CD4-positive, alpha-beta T cell treated with Interleukin-6 for 4 hours (primary cell): Measurements from ENCODE around the gene EIF2S2.
A peak's percentile ranks its signal among the peaks of the same experiment; 100 is the strongest.

Experiments
- DNase-seq: peaks from one replicate; pipeline ENCODE4 v3.0.0-alpha.2; 2020; ENCODE audit warnings: mixed read lengths

Gene EIF2S2

GRCh38 chr20:34061695-34062094 is 50.3 kb downstream of the EIF2S2 start:
- DNase-seq = no peak

GRCh38 chr20:34060970-34061369 is 51.1 kb downstream of the EIF2S2 start:
- DNase-seq = no peak

GRCh38 chr20:34058831-34059230 is 53.2 kb downstream of the EIF2S2 start:
- peak; percentile 33 for DNase-seq

GRCh38 chr20:34055290-34055689 is 56.8 kb downstream of the EIF2S2 start:
- DNase-seq = peak; percentile 11

- no peak for DNase-seq
Measured at GRCh38 chr20:34052414-34052813, 59.6 kb downstream of the EIF2S2 start.

- DNase-seq = no peak
Measured at GRCh38 chr20:34049897-34050695, 61.9 kb downstream of the EIF2S2 start.

- DNase-seq = no peak
Measured at GRCh38 chr20:34049389-34049788, 62.7 kb downstream of the EIF2S2 start.

GRCh38 chr20:34047917-34048316 is 64.1 kb downstream of the EIF2S2 start:
- no peak for DNase-seq

GRCh38 chr20:34047010-34047687 is 64.9 kb downstream of the EIF2S2 start:
- DNase-seq = no peak

- DNase-seq = no peak
Measured at GRCh38 chr20:34045930-34046725, 65.9 kb downstream of the EIF2S2 start.

GRCh38 chr20:34045294-34045693 is 66.7 kb downstream of the EIF2S2 start:
- DNase-seq = no peak

- no peak for DNase-seq
Measured at GRCh38 chr20:34043025-34043424, 69.0 kb downstream of the EIF2S2 start.

- no peak for DNase-seq
Measured at GRCh38 chr20:34042262-34042661, 69.8 kb downstream of the EIF2S2 start.

GRCh38 chr20:34041226-34041625 is 70.8 kb downstream of the EIF2S2 start:
- no peak for DNase-seq

GRCh38 chr20:34040300-34040995 is 71.6 kb downstream of the EIF2S2 start:
- DNase-seq = no peak
